ENCODE results near the gene SPRED2. TPM values are rescaled to one million over a fixed set of nuclear protein-coding genes. Genes with fewer than 3 reads are reported as not detected.
A peak's percentile ranks its signal among the peaks of the same experiment; 100 is the strongest.

Gene SPRED2
- polyA plus RNA-seq, 1 donor: 28.3 TPM

DNA sequence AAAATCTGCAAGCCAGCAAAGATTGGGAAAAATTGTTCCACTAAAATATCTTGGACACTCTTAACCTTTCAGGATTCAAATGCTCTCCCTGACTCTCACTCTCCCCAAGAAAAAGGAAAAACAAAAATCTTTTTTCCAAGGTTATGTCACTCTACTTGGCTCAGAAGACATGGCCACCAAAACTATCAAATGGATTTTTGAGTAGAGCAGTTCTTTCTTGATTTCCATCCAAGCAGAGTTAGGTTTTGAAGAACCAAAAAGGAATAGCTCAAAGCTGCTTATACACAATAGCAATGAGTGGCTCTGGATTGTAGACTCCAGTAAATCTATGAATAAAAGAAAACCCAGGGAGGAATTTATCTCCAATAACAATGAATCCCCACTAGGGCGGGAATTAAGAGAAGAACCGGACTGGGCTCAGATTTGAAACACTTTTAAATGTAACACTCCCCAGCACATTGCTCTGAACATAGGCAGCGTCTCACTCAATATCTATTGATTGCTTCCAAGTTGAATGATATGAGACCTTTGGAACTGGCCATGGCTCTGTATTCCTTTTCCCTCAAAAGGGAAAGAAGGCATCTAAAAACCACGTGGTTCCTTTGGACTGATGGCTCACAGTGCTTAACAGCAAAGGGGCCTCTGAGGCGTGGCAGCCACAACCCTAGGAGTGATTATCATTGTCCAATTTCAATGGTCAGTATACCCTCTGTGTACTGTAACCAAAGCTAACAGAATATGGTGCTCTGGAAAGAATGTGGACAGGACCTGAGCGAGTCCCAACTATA, 68.3 kb downstream of the SPRED2 start:
- DNase-seq: no peak

DNA sequence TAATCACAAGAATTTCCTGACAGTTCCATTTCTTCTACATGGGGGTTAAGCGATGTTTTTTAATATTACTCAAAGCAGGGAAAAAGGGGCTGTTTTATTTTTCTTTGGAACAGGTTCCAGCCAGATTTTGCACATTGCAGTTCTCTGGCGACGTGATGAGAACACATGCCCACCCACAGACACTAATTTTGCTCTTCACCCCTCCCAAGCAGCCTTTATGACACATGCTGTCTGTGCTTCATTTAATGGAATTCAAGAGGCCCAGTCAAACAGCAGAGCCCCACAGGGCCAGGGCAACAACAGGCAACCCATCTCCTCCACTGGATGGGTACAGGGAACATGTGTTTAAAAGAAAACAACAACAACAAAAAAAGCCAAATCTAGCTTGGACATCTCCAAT, 70.8 kb downstream of the SPRED2 start:
- no peak for DNase-seq

DNA sequence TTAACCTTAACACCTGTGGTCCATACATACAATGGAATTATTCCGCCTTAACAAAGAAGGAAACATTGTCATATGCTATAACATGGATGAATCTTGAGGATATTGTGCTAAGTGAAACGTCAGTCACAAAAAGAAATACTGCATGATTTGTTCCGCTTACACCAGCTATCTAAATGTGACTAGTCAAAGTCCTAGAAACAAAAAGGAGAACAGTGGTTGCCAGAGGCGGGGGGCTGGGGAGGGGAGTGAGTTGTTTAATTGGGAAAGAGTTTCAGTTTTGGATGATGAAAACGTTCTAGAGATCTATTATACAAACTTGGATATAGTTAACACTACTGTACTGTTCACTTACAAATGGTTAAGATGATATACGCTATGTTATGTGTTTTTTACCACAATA, 72.0 kb downstream of the SPRED2 start:
- DNase-seq: no peak

DNA sequence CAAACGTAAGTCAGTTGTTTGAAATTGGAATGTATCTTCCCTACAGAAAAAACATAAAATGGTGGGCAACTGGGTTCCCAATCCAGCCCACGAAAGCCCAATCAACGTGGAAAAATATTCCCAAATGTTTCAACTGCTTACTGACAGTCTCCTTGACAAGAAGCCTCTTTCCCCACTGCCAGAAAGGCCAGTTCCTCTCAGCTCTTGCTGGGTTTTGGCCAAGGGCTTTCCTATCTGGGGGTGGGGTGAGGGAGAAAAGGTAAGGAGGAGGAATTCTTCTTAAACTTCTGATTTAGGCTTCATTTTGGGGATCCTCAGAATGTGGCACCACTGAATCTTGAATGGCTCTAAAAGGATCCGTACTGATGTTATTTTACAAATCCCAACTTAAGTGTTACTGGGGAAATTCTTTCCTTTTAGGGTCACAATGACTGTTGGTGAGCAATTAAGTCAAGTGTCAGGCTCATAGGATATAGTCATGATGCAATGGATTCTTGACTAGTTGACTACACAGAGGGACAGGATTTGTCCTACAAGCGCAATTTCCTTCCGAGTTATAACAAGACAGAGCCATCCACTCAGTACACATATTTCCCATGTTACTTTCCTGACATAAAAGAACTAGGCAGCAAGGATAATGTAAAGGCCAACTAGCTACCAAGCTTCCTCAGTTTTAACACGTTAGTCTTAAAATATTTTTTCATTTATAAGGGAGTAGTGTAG, 73.6 kb downstream of the SPRED2 start:
- DNase-seq: no peak

DNA sequence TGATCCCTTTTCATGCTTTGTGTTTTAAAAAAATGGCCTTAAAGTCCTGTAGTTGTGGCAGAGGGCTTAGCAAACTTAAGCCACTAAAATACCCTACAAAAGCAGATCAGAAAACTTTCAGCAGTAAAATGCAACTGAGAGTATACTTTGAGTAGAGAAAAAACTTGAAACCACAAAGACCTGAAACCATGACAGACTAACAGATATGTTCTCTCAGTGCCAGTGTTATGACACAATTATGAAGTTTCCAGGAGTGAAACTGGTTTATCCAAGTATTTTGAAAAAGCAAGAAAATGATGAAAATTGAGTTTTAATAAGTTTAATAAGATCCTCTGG, 74.5 kb downstream of the SPRED2 start:
- DNase-seq: no peak

DNA sequence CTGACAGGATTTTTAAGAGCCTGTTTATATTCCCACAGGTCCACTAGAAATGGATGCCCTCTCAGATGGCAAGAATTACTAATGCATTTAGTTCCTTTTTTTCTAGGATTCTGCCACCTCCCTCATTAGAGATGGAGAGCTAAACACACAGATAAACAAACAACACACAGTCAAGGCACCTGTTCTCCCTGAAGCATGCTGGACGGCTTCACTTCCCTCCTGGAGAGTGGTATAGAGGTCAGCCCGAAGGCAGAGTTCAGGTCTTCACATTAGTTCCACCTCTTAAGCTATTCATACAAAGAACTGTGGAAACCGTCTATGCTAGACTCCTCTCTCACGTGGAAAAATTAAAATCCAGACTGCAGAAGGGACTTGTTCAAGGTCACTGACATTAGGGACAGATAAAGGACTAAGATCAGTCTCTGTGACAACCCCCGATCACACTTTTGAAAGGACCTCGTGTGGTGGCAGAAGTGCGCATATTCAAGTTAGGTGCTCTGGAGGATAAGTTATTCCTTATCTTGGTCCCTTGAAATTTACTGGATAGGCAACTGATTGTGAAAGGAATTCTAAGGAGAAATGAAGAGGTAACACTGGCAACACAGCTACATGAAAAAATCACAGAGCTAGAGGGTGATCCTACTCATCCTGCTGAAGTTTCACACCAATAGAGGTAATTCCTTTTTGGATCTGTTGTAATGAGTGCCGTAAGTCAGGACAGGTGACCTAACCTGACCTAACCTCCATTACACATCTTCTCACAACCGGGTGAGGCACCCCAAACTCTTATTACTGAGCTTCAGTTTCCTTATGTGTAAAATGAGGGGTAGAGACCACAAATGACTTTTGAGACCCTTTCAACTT, 75.1 kb downstream of the SPRED2 start:
- DNase-seq: no peak

DNA sequence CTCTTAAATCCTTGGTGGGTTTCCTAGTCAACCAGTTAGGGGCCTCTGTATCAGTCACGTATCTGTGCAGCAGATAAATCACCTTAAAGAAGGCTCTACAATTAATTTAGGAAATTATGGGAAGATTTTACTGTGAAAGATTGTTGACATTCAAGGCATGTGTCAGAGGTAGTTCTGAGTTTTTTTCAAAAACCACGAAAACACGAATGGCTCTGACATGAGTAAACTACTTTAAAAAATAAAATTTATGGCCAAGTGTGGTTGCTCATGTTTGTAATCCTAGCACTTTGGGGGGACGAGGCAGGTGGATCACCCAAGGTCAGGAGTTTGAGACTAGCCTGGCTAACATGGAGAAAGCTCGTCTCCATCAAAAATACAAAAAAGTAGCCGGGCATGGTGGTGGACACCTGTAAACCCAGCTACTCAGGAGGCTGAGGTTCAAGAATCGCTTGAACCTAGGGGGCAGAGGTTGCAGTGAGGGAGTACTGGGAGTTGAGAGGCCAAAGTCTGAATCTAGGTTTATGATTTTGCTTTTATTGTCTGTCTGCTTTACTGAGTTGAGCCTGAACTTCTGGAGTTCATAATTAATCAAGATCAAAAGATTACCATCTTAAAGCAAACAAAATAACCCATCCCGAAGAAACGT, 77.1 kb downstream of the SPRED2 start:
- DNase-seq: no peak

DNA sequence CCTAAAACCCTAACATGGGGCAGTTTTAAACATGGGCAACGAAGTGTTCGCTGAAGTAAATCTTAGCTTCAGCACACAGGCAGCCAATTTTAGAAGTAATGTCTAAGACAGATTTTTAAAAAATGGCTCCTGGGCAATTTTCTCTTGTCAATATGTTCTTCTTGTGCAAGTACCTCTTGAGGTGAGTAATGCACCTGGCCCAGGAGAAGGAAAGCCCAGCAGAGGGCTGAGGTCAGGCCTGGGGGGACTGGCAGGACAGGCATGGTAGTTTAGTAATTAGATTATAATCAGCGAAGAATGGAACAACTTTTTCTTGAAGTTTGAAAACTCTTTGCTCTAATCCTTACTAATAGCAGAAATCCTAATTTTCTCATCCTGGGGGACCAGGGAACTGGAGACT, 77.6 kb downstream of the SPRED2 start:
- DNase-seq: no peak

DNA sequence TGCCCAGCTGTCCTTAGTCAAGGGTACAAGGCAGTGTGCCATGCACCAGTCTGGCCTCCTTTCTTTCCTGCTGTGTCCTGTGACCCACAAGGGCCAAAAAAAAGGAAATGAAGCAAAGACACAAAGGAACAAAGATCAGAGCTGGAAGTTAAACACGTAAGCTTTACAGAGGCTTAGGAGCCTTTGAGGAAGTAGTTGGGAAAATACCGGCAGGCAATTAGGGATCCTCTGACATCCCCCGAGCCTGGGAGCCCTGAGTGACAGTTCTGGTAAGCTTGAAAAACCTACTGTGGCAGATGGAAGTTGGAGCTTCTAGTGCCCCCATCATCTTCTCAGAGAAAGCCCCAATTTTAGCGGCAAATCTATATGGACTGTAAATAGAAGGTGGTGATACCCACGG, 78.5 kb downstream of the SPRED2 start:
- no peak for DNase-seq

DNA sequence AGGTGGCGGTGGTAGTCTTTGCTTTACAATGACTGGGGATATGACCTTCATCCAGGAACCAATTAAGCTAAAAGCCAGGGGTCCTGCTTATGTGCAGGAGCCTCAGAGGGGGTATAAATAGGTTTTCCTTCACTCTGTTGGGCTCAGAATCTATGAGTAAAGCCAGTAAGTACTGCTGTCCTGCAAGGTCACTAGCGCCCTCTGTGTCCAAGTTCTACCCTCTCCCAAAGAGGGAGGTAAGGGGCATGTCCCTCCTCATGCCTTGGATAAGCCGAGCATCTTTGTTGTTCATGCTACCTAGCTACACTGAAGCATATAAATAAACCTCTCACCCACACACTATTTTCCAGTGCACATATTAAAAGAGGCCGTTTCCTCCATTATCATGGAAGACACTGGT, 79.4 kb downstream of the SPRED2 start:
- no peak for DNase-seq

DNA sequence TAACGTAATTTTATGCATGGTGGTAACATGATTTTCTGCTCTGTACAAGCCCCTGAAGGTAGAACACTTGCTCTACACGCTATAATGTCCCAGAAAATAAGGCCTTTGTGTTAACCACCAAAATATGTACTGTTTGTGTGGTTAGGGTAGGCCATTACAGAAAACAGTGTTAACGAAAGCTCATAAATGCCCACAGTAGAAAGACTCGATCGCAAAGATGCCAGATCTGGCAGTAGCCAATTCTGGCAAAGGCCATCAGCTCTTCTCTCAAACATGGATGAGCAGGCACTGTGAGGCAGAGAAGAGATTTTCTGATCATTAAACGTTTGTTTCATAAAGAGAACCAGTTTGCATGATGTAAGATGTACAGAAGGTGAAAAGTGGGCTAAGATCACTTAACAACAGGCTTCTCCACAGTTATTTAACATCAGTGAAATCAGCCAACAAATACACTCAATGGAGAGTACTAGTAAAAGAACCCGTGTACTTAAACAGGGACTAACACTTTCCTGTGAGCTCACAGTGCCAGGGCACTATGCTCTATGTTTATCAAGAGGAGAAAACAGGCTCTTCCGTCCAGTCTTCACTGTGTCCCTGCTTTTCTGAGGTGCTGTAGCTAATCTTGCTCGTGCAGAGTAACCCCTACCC, 80.3 kb downstream of the SPRED2 start:
- no peak for DNase-seq

DNA sequence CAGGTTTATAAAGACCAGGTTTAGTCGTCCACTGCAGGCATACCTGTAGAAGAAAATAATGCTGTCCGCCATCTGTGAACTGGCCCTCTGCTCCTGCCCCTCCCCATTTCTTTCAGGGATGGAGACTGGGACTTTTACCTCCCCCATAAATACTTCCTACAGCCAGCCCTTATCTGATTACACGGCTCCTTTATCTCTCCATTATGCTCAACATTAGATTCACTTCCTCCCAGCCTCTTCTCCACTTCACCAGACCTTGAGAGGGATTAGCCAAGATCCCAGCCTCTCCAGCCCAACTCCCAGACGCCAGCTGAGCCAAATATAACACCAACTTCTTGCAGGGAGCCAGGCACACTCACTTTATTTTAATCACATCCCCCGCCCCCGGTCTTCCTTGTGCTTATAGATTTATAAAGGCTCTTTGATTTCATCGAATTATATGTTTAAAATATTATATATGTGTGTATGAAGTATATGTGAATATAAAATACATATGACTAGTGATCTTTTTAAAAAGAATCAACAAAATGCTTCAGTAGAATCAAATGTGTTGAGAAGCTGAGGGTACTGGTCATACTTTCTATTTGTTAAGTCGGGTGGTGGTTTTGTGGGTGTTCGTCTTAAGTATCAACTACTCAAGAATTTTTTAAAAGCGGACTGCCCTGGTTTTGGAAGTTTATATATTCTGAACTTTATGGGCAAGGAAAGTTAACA, 81.0 kb downstream of the SPRED2 start:
- no peak for DNase-seq

DNA sequence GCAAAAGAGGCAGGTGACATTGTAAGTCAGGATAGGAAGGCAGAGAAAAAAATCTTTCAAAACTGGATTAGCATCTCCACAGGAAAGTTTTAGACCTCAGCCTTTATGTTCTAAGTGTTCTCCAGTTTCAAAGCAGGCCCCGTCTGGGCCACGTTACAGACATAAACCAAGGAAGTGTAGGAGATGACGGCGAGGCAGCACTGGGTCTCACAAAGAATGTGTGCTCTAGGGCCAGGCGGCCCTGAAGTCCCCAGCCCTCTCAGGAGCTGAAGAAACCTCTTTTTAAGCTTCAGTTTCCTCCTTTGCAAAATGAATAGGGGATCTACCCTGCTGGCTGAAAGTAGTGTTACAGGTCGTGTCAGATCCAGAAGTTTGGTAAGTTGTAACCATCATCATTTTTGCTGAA, 81.7 kb downstream of the SPRED2 start:
- DNase-seq: no peak

DNA sequence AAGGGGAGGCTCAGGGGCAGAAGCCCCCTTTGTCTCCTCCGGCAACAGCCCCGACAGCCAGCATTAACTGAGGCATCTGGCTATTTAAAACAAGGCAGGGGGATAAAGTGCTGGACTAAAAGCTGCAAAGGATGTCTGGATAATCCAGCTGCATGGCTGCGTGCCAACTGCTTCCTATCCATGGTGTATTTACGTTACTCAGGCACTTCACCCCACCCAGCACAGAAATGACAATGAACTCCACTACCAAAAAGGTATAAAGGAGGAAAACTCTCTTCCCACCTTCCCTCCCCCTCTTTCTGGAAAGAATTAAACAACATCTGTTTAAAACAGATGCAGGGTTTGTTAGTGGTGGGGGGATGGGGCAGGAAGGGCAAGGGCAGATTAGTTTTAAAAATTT, 82.5 kb downstream of the SPRED2 start:
- peak; percentile 83 for DNase-seq

DNA sequence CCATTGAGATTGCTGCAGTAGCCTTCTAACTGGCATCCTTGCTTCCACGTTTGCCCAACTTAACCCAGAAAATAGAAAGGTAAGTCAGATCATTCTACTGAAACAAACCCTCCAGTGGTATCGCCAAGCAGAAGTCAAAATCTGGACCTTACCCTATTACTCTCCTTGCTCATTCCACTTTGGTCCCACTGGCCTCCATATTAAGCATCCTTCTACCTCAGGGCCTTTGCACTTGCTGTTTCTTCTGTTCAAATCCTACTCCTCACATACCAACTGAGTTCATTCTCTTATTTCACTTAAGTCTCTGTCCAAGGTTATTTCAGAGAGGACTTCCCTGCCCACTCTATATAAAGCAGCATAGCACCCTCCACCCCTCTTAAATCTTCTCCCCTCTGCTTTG, 84.5 kb downstream of the SPRED2 start:
- DNase-seq: no peak

DNA sequence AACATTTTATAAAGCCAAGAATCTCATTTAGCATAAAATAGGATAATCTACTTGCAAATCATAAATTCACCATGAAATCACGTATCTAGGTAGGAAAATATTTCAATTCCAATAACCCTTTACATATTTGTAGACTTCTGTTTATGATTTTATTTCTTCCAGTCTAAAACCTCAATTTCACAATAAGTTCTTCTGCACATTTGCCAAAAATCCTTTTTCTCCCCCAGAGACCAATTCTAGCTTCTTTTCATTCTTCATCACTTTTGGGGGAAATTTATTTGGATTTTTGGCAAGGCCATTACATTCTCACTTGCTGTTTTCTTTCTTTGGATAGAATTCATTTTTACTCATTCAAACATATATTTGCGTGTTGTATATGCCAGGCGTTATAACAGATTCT, 86.8 kb downstream of the SPRED2 start:
- peak; percentile 40 for DNase-seq

DNA sequence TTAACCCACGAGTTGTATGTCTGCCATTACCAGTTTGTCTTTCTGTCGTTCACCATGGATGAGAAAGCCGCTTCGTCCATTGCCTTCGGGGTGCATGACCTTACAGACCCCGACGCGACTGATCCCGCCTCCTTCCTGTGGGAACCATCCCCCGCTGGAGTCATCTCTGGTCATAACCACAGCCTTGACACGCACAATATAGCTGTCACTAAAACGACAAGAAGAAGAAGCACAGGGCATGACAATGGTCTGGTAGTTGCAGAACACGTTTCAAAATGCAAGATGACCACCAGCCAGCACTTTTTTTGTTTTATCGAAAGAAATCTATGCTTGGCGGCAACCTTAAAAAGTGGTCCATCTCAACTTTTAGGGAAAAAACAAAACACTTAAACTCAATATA, 87.7 kb downstream of the SPRED2 start:
- no peak for DNase-seq

DNA sequence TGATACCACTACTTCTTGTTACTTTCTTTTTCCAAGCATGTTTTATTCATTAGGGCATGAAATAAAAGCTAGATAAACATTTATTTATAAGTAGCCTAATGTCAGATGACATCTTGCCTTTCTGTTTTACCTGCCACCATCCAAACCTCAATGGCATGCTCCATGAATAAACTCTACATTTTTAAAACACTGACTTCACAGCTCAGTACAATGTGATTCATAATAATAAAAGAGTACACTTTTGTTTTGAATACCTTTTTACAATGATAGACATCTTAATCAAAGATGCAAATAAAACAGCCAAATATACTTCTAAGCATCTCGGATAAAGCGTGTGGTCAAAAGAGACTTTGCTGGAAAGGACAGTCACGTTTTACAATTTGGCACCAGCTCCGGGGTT, 88.2 kb downstream of the SPRED2 start:
- no peak for DNase-seq

DNA sequence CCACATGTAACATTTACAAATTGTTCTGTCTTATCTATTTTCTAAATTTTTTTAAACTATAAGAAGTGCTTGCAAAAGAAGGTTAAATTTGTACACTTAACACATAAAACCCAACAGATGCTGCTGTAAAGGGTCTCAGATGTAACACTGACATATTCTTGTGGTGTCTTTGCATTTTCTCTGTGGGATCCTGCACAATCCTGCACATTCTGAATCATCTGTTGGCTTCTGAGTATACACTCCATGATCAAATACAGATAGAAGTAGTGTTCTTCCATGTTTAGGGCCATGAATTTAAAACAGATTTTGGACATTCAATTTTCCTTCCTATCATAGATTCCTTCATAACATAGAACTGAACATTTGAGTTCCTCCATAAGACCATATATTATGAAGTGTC, 89.0 kb downstream of the SPRED2 start:
- DNase-seq: no peak

DNA sequence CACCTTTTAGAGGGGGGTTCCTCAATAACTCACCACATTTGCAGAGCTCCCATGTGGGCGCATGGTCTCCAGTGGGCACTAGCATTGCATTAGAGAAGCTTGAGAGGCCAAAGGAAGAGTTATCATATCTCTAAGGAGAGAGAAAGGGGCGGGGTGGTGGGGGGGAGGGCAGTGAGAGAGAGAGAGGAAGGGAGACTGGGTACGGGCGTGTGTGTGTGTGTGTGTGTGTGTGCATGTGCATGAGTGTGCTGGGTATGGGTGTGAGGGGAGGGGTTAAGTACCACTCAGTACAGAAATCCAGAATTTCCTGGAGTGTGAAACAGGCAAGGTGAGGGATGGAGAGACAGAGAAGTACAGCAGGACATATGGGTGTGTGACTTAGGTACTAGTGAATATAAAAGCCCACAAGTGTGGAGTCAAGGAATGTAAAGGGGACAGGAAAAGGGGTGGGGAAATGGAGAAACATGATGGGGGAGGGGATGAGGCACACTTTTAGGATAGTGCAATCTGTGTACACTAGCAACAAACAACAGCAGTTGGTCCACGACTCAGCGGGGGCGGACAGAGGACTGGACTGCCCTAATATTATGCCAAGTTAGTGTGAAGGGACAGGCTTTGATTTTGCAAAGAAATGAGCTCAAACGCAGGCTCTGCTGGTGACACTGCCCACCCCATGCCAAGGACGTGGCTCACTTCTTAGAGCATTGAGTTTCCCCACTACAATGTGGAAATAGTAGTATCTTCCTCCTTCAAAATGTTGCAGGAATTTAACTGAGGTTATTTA, 91.3 kb downstream of the SPRED2 start:
- no peak for DNase-seq

DNA sequence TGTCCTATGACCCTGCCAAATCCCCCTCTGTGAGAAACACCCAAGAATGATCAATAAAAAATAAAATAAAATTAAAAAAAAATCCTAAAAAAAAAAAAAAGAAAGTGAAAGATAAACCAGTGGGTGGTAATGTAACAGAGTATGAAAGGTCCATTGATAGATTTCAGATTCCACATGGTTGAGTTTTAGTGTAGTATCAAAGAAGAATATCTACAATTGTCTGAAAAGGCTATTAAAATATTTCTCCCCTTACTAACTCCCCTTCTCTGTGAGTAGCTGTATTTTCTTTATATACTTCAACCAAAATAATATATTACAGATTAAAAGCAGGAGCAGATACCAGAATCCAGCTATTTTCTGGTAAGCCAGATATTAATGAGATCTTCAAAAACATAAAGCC, 92.8 kb downstream of the SPRED2 start:
- no peak for DNase-seq

Data from hindlimb muscle (tissue), 1 donor.